Umbilical cord (tissue), 1 donor: ENCODE data around the gene SLC10A1. TPM values are rescaled to one million over a fixed set of nuclear protein-coding genes. Genes with fewer than 3 reads are reported as not detected.

Source experiments
- total RNA-seq: library from RNA; depleted of rRNA; stranded (reverse); fragments of >200 nt; gene quantifications from one replicate; pipeline ENCODE4 v1.2.3, GENCODE V29; 2014; ENCODE audit warnings: low replicate concordance; ENCODE audit not compliant: insufficient read depth

SLC10A1 gene
- total RNA-seq, 1 donor from 2014 or later, result 2.4 TPM

Other genes starting within 250 kb of the SLC10A1 start
- 0.72 TPM for gene CCDC177, start 222.4 kb downstream of the SLC10A1 start, total RNA-seq
- 16.6 TPM for gene SUSD6, start 185.6 kb downstream of the SLC10A1 start, total RNA-seq
- gene SRSF5, start 30.1 kb downstream of the SLC10A1 start, total RNA-seq, result 218 TPM
- 17.6 TPM for gene SMOC1, start 82.2 kb upstream of the SLC10A1 start, total RNA-seq